Smooth muscle cell (in vitro differentiated cells): ENCODE data around the gene ABCC2. TPM values are rescaled to one million over a fixed set of nuclear protein-coding genes. Genes with fewer than 3 reads are reported as not detected.

ENCODE experiments used
- DNase-seq: peaks from one replicate; lab custom pipeline; 2025; ENCODE audit not compliant: unreplicated experiment; lab: John Stamatoyannopoulos, UW
- H2AFZ ChIP-seq: fragments of 200-600 bp; sonication (generic); 2 replicates; pipeline ENCODE4 v1.6.0; 2016; ENCODE audit warnings: antibody characterized with exemption, low read depth, mild to moderate bottlenecking
- H3F3A ChIP-seq: fragments of 200-600 bp; sonication (generic); 2 replicates; pipeline ENCODE4 v1.6.0; 2017; ENCODE audit warnings: antibody characterized with exemption, low read depth
- H3K27ac ChIP-seq: fragments of 200-600 bp; sonication (generic); 2 replicates; pipeline ENCODE4 v1.5.1; 2016; ENCODE audit warnings: low read depth, mild to moderate bottlenecking
- H3K27me3 ChIP-seq: fragments of 200-600 bp; sonication (generic); 2 replicates; pipeline ENCODE4 v1.6.1; 2016; ENCODE audit warnings: low read depth, mild to moderate bottlenecking
- H3K36me3 ChIP-seq: fragments of 200-600 bp; sonication (generic); 2 replicates; pipeline ENCODE4 v1.5.1; 2016; ENCODE audit warnings: low read depth
- H3K4me1 ChIP-seq: fragments of 200-600 bp; sonication (generic); 2 replicates; pipeline ENCODE4 v1.5.1; 2016; ENCODE audit warnings: low read depth
- H3K4me2 ChIP-seq: fragments of 200-600 bp; sonication (generic); 2 replicates; pipeline ENCODE4 v1.6.0; 2016; ENCODE audit warnings: mild to moderate bottlenecking
- H3K4me3 ChIP-seq: fragments of 200-600 bp; sonication (generic); 2 replicates; pipeline ENCODE4 v1.5.1; 2016; ENCODE audit warnings: mild to moderate bottlenecking
- H3K79me2 ChIP-seq: fragments of 200-600 bp; sonication (generic); 2 replicates; pipeline ENCODE4 v1.6.0; 2016; ENCODE audit warnings: low read depth, mild to moderate bottlenecking
- H3K9ac ChIP-seq: fragments of 200-600 bp; sonication (generic); 2 replicates; pipeline ENCODE4 v1.6.0; 2016; ENCODE audit warnings: low read depth
- H3K9me3 ChIP-seq: fragments of 200-600 bp; sonication (generic); replicated peaks from 2 replicates; pipeline ENCODE4 v1.5.1; 2016; ENCODE audit warnings: low read depth
- H4K20me1 ChIP-seq: fragments of 200-600 bp; sonication (generic); 2 replicates; pipeline ENCODE4 v1.6.0; 2016; ENCODE audit warnings: low read depth
- WGBS: methylation state at CpG from one replicate; pipeline ENCODE4 v1.1.7; 2016; ENCODE audit warnings: low lambda C conversion rate; 5-methylcytosine and 5-hydroxymethylcytosine counted together
- polyA plus RNA-seq: library from polyadenylated mRNA; unstranded; fragments of >200 nt; fragmentation: Nextera tagmentation; extraction: Ambion mirVana; gene quantifications from 2 replicates; pipeline ENCODE4 v1.2.1, GENCODE V29; 2016
- total RNA-seq: library from RNA; depleted of rRNA; stranded (reverse); fragments of >200 nt; gene quantifications from 2 replicates; pipeline ENCODE4 v1.2.3, GENCODE V29; 2014
- TF ChIP-seq, protein P1 (sequence below): fragments of 200-600 bp; sonication (generic); IDR thresholded peaks from 2 replicates; pipeline ENCODE4 v1.5.1; 2017; ENCODE audit warnings: borderline replicate concordance, mild to moderate bottlenecking, antibody characterized with exemption; ENCODE audit not compliant: insufficient read depth, poor library complexity, severe bottlenecking

The ABCC2 gene
- total and polyA plus RNA-seq, 2 experiments from 2014 or later: 0.36 to 3.0 TPM

GRCh38 chr10:99873846-99874245 lies 91.4 kb downstream of the ABCC2 start:
- no peaks in the 10 kb centered on the region for H3K9me3 ChIP-seq
- no peaks in the 10 kb centered on the region for H3K27me3 ChIP-seq
- no peak overlapping the region for H3K9ac ChIP-seq
- H3K4me3 ChIP-seq: no peak overlapping the region
- no peak for DNase-seq
- no peak overlapping the region for H2AFZ ChIP-seq
- H3K4me1 ChIP-seq: no peaks in the 10 kb centered on the region
- WGBS: 98% methylated on average over 5 of the region's 5 CpGs
- no peaks in the 10 kb centered on the region for H4K20me1 ChIP-seq
- no peaks in the 10 kb centered on the region for H3K79me2 ChIP-seq
- no peak overlapping the region for H3K27ac ChIP-seq
- no peaks in the 10 kb centered on the region for H3F3A ChIP-seq
- peaks cover 22% of the 10 kb centered on the region for H3K36me3 ChIP-seq
- H3K4me2 ChIP-seq: no peak overlapping the region
- TF ChIP-seq, protein P1, sequence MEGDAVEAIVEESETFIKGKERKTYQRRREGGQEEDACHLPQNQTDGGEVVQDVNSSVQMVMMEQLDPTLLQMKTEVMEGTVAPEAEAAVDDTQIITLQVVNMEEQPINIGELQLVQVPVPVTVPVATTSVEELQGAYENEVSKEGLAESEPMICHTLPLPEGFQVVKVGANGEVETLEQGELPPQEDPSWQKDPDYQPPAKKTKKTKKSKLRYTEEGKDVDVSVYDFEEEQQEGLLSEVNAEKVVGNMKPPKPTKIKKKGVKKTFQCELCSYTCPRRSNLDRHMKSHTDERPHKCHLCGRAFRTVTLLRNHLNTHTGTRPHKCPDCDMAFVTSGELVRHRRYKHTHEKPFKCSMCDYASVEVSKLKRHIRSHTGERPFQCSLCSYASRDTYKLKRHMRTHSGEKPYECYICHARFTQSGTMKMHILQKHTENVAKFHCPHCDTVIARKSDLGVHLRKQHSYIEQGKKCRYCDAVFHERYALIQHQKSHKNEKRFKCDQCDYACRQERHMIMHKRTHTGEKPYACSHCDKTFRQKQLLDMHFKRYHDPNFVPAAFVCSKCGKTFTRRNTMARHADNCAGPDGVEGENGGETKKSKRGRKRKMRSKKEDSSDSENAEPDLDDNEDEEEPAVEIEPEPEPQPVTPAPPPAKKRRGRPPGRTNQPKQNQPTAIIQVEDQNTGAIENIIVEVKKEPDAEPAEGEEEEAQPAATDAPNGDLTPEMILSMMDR: no peak

DNA sequence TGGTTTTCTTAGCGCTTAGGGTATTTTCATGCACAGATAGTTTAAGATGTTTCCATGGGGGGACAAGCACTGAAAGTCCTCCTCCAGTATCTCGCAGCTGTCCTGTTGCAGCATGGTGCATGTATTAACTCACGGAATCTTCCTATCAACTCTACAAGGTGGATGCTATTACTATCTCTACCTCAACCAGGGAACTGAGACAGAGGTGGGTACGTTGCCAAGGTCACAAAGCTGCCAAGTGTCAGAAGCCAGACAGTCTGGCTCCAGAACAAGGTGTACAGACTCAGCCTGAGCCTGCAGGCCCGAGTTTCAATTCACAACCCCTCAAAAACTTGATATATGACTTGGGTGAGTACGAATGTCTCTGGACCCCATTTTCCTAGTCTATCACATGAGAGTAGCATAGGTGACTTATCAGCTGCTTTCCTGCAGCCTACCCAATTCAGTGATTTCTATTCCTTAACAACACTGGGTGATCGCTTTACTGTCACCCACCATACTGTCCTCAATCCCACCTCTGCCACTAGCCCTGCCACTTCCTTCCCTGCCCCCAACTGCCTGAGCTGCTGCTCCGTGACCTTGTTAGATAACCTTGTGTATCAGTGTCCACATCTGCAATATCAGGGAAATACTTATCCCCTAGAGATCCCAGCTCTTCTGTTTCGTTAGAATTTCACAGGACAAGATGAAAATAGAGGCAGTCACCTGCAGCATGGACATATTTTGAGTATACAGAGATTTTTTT lies 92.1 kb downstream of the ABCC2 start:
- H2AFZ ChIP-seq: no peak overlapping the region
- H3K27me3 ChIP-seq: no peaks in the 10 kb centered on the region
- no peak for DNase-seq
- no peaks in the 10 kb centered on the region for H3K79me2 ChIP-seq
- WGBS: 95% methylated on average over 9 of the region's 9 CpGs
- TF ChIP-seq, protein P1: no peak
- H3K4me2 ChIP-seq: no peak overlapping the region
- no peaks in the 10 kb centered on the region for H3K9me3 ChIP-seq
- H3K9ac ChIP-seq: no peak overlapping the region
- H4K20me1 ChIP-seq: no peaks in the 10 kb centered on the region
- no peak overlapping the region for H3K4me3 ChIP-seq
- H3K27ac ChIP-seq: no peak overlapping the region
- peaks cover 22% of the 10 kb centered on the region for H3K36me3 ChIP-seq
- H3K4me1 ChIP-seq: no peaks in the 10 kb centered on the region
- no peaks in the 10 kb centered on the region for H3F3A ChIP-seq

DNA sequence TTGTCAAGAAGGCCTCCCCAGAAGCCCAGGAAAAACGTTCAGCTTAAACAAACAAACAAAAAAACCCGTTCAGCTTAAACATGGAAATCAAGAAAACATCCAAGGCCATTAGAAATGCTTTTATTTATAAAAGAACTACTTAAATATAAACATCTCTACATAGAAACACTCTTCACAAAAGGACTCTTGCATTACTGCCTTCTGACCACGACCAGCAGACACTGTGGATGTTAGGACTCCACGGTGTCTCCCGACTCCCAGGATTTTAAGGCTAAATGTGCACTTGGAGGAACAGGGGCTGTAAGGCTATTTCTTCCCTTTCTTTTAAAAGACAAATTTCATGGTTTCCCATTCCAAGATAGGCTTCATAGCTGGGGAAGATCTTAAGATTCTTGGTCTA lies 93.0 kb downstream of the ABCC2 start:
- H2AFZ ChIP-seq: no peak overlapping the region
- peaks cover 25% of the 10 kb centered on the region for H3K36me3 ChIP-seq
- no peak overlapping the region for H3K9ac ChIP-seq
- no peak overlapping the region for H3K4me2 ChIP-seq
- H4K20me1 ChIP-seq: no peaks in the 10 kb centered on the region
- H3K27me3 ChIP-seq: no peaks in the 10 kb centered on the region
- no peaks in the 10 kb centered on the region for H3K79me2 ChIP-seq
- no peak overlapping the region for H3K4me3 ChIP-seq
- no peak for DNase-seq
- no peaks in the 10 kb centered on the region for H3K9me3 ChIP-seq
- WGBS: 82% methylated on average over 5 of the region's 5 CpGs
- no peak overlapping the region for H3K27ac ChIP-seq
- no peaks in the 10 kb centered on the region for H3K4me1 ChIP-seq
- TF ChIP-seq, protein P1: no peak
- no peaks in the 10 kb centered on the region for H3F3A ChIP-seq
